CD14-positive monocyte (primary cell): ENCODE data around the gene PLEKHJ1. TPM values are rescaled to one million over a fixed set of nuclear protein-coding genes. Genes with fewer than 3 reads are reported as not detected.

Experiments
- DNase-seq, 3 donors: peaks; one replicate each; pipeline ENCODE4 v3.0.0-alpha.2; 2011 to 2022
- H2AFZ ChIP-seq: 2 replicates; pipeline ENCODE4 v1.6.0; 2012; ENCODE audit warnings: mild to moderate bottlenecking, low read depth, low read length, inconsistent platforms; ENCODE audit not compliant: insufficient read depth, poor library complexity, severe bottlenecking
- H3K27ac ChIP-seq, 2 donors: 1 replicate in 1 of 2; 2 replicates in 1 of 2; pipeline ENCODE4 v1.5.1; 2012 to 2013; ENCODE audit warnings: low read length in 2 of 2, control low read depth in 1 of 2, inconsistent platforms in 1 of 2, low read depth in 1 of 2, mild to moderate bottlenecking in 1 of 2
- H3K27me3 ChIP-seq, 2 donors: one replicate each; pipeline versions ENCODE4 v1.6.0 to v1.6.1; 2011 to 2013; ENCODE audit warnings: low read length in 2 of 2; ENCODE audit not compliant: control insufficient read depth in 2 of 2, insufficient read depth in 2 of 2
- H3K36me3 ChIP-seq, 2 donors: replicated peaks in 1 of 2; 1 replicate in 1 of 2; 2 replicates in 1 of 2; pipeline versions ENCODE4 v1.5.1 to v1.6.1; 2012 to 2013; ENCODE audit warnings: low read length in 2 of 2, control low read depth in 1 of 2, inconsistent platforms in 1 of 2, mild to moderate bottlenecking in 1 of 2; ENCODE audit not compliant: insufficient read depth in 2 of 2, control insufficient read depth in 1 of 2
- H3K4me1 ChIP-seq, 2 donors: 1 replicate in 1 of 2; 2 replicates in 1 of 2; pipeline versions ENCODE4 v1.5.1 to v1.6.1; 2012 to 2013; ENCODE audit warnings: low read length in 2 of 2, control low read depth in 1 of 2, inconsistent platforms in 1 of 2, mild to moderate bottlenecking in 1 of 2, moderate library complexity in 1 of 2; ENCODE audit not compliant: insufficient read depth in 2 of 2, control insufficient read depth in 1 of 2
- H3K4me2 ChIP-seq: replicated peaks from 2 replicates; pipeline ENCODE3; 2012; ENCODE audit warnings: low read length, moderate library complexity, mild to moderate bottlenecking; ENCODE audit not compliant: poor library complexity, severe bottlenecking; ENCODE audit errors: extremely low read depth
- H3K4me3 ChIP-seq, 3 experiments: fragments of 200-600 bp in 1 of 3; sonication (generic) in 1 of 3; replicated peaks in 1 of 3; 1 replicate in 2 of 3; 2 replicates in 1 of 3; pipeline ENCODE4 v1.5.1; 2011 to 2013; ENCODE audit warnings: low read length in 3 of 3, mild to moderate bottlenecking in 3 of 3, control low read depth in 2 of 3, low read depth in 2 of 3, inconsistent platforms in 1 of 3, moderate library complexity in 1 of 3
- H3K79me2 ChIP-seq: 2 replicates; pipeline ENCODE4 v1.6.0; 2012; ENCODE audit warnings: mild to moderate bottlenecking, control low read depth, inconsistent platforms, low read length, moderate library complexity; ENCODE audit not compliant: insufficient read depth
- H3K9ac ChIP-seq: 2 replicates; pipeline ENCODE4 v1.6.0; 2017; ENCODE audit warnings: low read length, mild to moderate bottlenecking; ENCODE audit not compliant: insufficient read depth, poor library complexity, severe bottlenecking
- H3K9me3 ChIP-seq, 2 donors: replicated peaks in 1 of 2; 1 replicate in 1 of 2; 2 replicates in 1 of 2; pipeline versions ENCODE4 v1.5.1 to v1.6.1; 2012 to 2013; ENCODE audit warnings: low read length in 2 of 2, control low read depth in 1 of 2; ENCODE audit not compliant: control insufficient read depth in 1 of 2, insufficient read depth in 1 of 2
- H4K20me1 ChIP-seq: 2 replicates; pipeline ENCODE4 v1.6.0; 2012; ENCODE audit warnings: mild to moderate bottlenecking, low read length, control low read depth, moderate library complexity; ENCODE audit not compliant: insufficient read depth
- H3K27ac Mint-ChIP-seq, 7 donors: one replicate each; pipeline ENCODE4 v1.8.0; 2020; ENCODE audit warnings: mild to moderate bottlenecking in 7 of 7, mixed read lengths in 7 of 7, moderate library complexity in 6 of 7, inconsistent platforms in 2 of 7
- H3K27me3 Mint-ChIP-seq, 3 donors: one replicate each; pipeline ENCODE4 v1.8.0; 2021 to 2022; ENCODE audit warnings: low read depth in 3 of 3, mild to moderate bottlenecking in 3 of 3, mixed read lengths in 3 of 3, moderate library complexity in 3 of 3, inconsistent platforms in 1 of 3
- H3K36me3 Mint-ChIP-seq, 2 donors: one replicate each; pipeline ENCODE4 v1.8.0; 2020; ENCODE audit warnings: mixed read lengths in 2 of 2, inconsistent platforms in 1 of 2, mild to moderate bottlenecking in 1 of 2
- H3K4me1 Mint-ChIP-seq: one replicate; pipeline ENCODE4 v1.8.0; 2020; ENCODE audit warnings: mild to moderate bottlenecking, mixed read lengths
- H3K4me3 Mint-ChIP-seq, 2 donors: one replicate each; pipeline ENCODE4 v1.8.0; 2020; ENCODE audit warnings: mild to moderate bottlenecking in 2 of 2, mixed read lengths in 2 of 2, moderate library complexity in 1 of 2
- H3K9me3 Mint-ChIP-seq, 7 donors: one replicate each; pipeline ENCODE4 v1.8.0; 2020 to 2022; ENCODE audit warnings: mixed read lengths in 7 of 7, mild to moderate bottlenecking in 6 of 7, moderate library complexity in 6 of 7, inconsistent platforms in 2 of 7
- CTCF ChIP-seq: fragments of 200-600 bp; IDR thresholded peaks from one replicate; pipeline ENCODE4 v1.8.0; 2022; ENCODE audit warnings: antibody characterized with exemption, mild to moderate bottlenecking
- WGBS: methylation state at CpG from one replicate; pipeline ENCODE4 v1.1.5; 2013; ENCODE audit warnings: missing lambda C conversion rate; ENCODE audit not compliant: insufficient coverage; 5-methylcytosine and 5-hydroxymethylcytosine counted together
- intact Hi-C, 2 donors: fragments of 100-400 bp; cut with micrococcal nuclease; formaldehyde crosslinking; loops; one replicate each; pipeline versions ENCODE4 v1.15.0 to v1.15.1; 2023
- polyA plus RNA-seq, 3 donors: library from polyadenylated mRNA; depleted of rRNA in 1 of 3; unstranded in 2 of 3; stranded (reverse) in 1 of 3; fragments of 300-500 nt in 2 of 3; fragments of >200 nt in 1 of 3; fragmentation: Illumina TruSeq in 2 of 3; gene quantifications; 1 replicate in 2 of 3; 2 replicates in 1 of 3; pipeline ENCODE4 v1.2.3, GENCODE V29; 2012 to 2021

PLEKHJ1 gene
- polyA plus RNA-seq, 3 donors = 62.1 to 90.0 (median 69.0) TPM

DNA sequence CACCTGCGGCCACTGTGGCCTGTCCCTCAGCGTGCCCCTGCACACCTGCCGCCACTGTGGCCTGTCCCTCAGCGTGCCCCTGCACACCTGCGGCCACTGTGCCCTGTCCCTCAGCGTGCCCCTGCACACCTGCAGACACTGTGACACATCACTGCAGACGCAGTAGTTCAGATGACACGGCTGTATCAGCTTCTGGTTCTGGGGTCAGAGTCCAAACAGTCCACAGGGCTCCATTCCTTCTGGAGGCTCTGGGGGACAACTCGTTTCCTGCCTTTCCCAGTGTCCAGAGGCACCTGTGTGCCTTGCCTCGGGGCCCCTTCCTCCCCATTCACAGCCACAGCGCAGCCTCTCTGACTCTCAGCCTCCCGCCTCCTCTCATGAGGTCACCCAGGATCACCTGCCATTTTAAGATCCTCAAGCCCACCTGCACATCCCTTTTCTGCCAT lies 6.0 kb upstream of the PLEKHJ1 start:
- 95% methylated on average over 10 of the region's 12 CpGs for WGBS
- Mint-ChIP-seq H3K4me3 (no peak overlapping the region), H3K27me3 (peaks cover 0 to 1% (median 0%) of the 10 kb centered on the region in 3 donors), H3K36me3 (peaks cover 40 to 66% of the 10 kb centered on the region in 2 donors), H3K27ac (peak overlapping the region in 4 of 7 donors; percentile 15 to 64 (median 44)), H3K4me1 (peaks cover 44% of the 10 kb centered on the region), H3K9me3 (no peaks in the 10 kb centered on the region)
- Histone ChIP-seq H3K27me3 (no peaks in the 10 kb centered on the region), H2AFZ (no peak overlapping the region), H3K79me2 (peaks cover 79% of the 10 kb centered on the region), H3K4me1 (peaks cover 35 to 41% of the 10 kb centered on the region in 2 donors), H4K20me1 (peaks cover 97% of the 10 kb centered on the region), H3K4me3 (no peak overlapping the region), H3K36me3 (peaks cover 43 to 64% of the 10 kb centered on the region in 2 donors), H3K9me3 (no peaks in the 10 kb centered on the region), H3K9ac (no peak overlapping the region), H3K4me2 (no peak overlapping the region), H3K27ac (peak overlapping the region in 1 of 2 donors; percentile 31)
- DNase-seq = no peak
- intact Hi-C loops = no loop called here
- no peak for TF ChIP-seq CTCF

GRCh38 chr19:2240881-2241760 lies 5.0 kb upstream of the PLEKHJ1 start:
- Histone ChIP-seq H3K4me3 (no peak overlapping the region), H3K27me3 (no peaks in the 10 kb centered on the region), H3K4me2 (no peak overlapping the region), H3K9me3 (no peaks in the 10 kb centered on the region), H3K79me2 (peaks cover 83% of the 10 kb centered on the region), H3K36me3 (peaks cover 33 to 54% of the 10 kb centered on the region in 2 donors), H3K27ac (peak overlapping the region in 1 of 2 donors; percentile 99), H4K20me1 (peaks cover 87% of the 10 kb centered on the region), H2AFZ (no peak overlapping the region), H3K4me1 (peaks cover 37 to 44% of the 10 kb centered on the region in 2 donors), H3K9ac (no peak overlapping the region)
- H3K9me3 Mint-ChIP-seq = no peaks in the 10 kb centered on the region
- intact Hi-C loops = no loop called here
- TF ChIP-seq CTCF = no peak
- H3K4me3 Mint-ChIP-seq = no peak overlapping the region
- no peak for DNase-seq
- H3K27me3 Mint-ChIP-seq = peaks cover 0 to 1% (median 0%) of the 10 kb centered on the region in 3 donors
- WGBS = 94% methylated on average over 35 of the region's 41 CpGs
- H3K4me1 Mint-ChIP-seq = peaks cover 44% of the 10 kb centered on the region
- peaks cover 34 to 56% of the 10 kb centered on the region in 2 donors for H3K36me3 Mint-ChIP-seq
- H3K27ac Mint-ChIP-seq = peak overlapping the region in 3 of 7 donors; percentile 22 to 38 (median 24)
